Thoracic aorta (tissue), 2 donors: ENCODE results near the gene AIF1. TPM values are rescaled to one million over a fixed set of nuclear protein-coding genes. Genes with fewer than 3 reads are reported as not detected.
A peak's percentile ranks its signal among the peaks of the same experiment; 100 is the strongest.

ENCODE experiments used
- ATAC-seq: fragments of 150-250 bp; one replicate; pipeline ENCODE4 v1.8.0; 2017; ENCODE audit warnings: low read depth; ENCODE audit not compliant: insufficient number of reproducible peaks, low FRiP score
- DNase-seq: peaks from one replicate; pipeline ENCODE4 v3.0.0-alpha.2; 2020; ENCODE audit warnings: low spot score
- H3K27ac ChIP-seq, 2 donors: fragments of 200-600 bp; sonication (generic); 1 replicate in 1 of 2; 2 replicates in 1 of 2; pipeline ENCODE4 v1.5.1; 2016; ENCODE audit warnings: mild to moderate bottlenecking in 2 of 2, moderate library complexity in 2 of 2
- H3K27me3 ChIP-seq: fragments of 200-600 bp; sonication (generic); replicated peaks from 2 replicates; pipeline ENCODE4 v1.6.0; 2016; ENCODE audit warnings: mild to moderate bottlenecking; ENCODE audit not compliant: insufficient read depth
- H3K36me3 ChIP-seq: fragments of 200-600 bp; sonication (generic); one replicate; pipeline ENCODE4 v1.5.1; 2016
- H3K4me1 ChIP-seq, 2 donors: fragments of 200-600 bp; sonication (generic); 1 replicate in 1 of 2; 2 replicates in 1 of 2; pipeline versions ENCODE4 v1.5.1 to v1.6.0; 2016; ENCODE audit warnings: low read depth in 2 of 2, mild to moderate bottlenecking in 1 of 2; ENCODE audit not compliant: control insufficient read depth in 1 of 2
- H3K4me3 ChIP-seq: fragments of 200-600 bp; sonication (generic); 2 replicates; pipeline ENCODE4 v1.5.1; 2016; ENCODE audit warnings: mild to moderate bottlenecking
- H3K9me3 ChIP-seq: fragments of 200-600 bp; sonication (generic); 2 replicates; pipeline ENCODE4 v1.5.1; 2016
- total RNA-seq, 2 donors: library from RNA; depleted of rRNA; stranded (reverse); fragments of >200 nt; gene quantifications; one replicate each; pipeline versions ENCODE4 v1.1.0 to v1.2.3, GENCODE V29; 2016
- TF ChIP-seq, protein P1 (sequence below): fragments of 200-600 bp; sonication (generic); IDR thresholded peaks from one replicate; pipeline ENCODE4 v1.5.1; 2019; ENCODE audit warnings: antibody characterized with exemption

The AIF1 gene
- total RNA-seq, 2 donors from 2014 or later, result 21.5 to 39.6 TPM

DNA sequence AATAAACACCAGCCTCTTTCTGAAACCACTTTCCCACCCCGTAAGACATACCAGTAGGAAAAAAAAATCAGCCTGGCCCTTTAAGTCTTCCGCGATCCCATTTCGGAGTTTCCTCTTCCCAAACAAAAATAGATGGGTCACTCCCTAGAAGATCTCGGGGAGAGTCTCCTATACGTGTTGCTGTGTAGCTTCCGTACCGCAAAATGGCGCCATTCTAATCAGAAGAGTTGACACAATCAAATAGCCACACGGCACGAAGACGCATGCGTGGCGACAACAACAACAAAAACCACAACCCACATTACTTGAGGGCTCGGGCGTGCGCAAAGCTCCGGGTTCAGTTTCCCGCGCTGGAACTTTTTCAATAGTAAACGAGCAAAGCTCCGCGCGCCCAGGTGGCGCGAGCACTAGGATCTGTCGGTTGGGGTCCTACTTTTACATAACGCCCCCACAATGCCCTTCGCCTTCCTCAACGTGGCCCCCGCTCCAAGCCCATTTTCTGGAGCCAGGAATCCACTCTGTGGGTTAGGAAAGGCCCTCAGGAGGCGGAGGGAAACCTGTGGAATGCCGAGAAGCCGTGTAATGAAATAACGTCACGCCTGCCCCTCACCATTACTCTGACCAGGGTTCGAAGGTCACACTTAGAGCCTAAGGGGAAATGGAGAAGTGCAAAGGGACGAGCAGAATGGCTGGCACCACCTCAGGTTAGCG is 49.9 kb downstream of the AIF1 start, which contains the start of gene GPANK1:
Gene GPANK1, minus strand, starts transcription at position 208 of the 711 bp plus-strand sequence. CDS start 519 bp downstream, outside the sequence.
- Histone ChIP-seq H3K9me3 (no peaks in the 10 kb centered on the region), H3K4me1 (peaks cover 19 to 57% of the 10 kb centered on the region in 2 donors), H3K36me3 (peaks cover 28% of the 10 kb centered on the region), H3K27me3 (no peaks in the 10 kb centered on the region), H3K27ac (peak within 1 kb of the TSS; percentile 95 to 97), H3K4me3 (peak within 1 kb of the TSS; percentile 98)
- TF ChIP-seq, protein P1, sequence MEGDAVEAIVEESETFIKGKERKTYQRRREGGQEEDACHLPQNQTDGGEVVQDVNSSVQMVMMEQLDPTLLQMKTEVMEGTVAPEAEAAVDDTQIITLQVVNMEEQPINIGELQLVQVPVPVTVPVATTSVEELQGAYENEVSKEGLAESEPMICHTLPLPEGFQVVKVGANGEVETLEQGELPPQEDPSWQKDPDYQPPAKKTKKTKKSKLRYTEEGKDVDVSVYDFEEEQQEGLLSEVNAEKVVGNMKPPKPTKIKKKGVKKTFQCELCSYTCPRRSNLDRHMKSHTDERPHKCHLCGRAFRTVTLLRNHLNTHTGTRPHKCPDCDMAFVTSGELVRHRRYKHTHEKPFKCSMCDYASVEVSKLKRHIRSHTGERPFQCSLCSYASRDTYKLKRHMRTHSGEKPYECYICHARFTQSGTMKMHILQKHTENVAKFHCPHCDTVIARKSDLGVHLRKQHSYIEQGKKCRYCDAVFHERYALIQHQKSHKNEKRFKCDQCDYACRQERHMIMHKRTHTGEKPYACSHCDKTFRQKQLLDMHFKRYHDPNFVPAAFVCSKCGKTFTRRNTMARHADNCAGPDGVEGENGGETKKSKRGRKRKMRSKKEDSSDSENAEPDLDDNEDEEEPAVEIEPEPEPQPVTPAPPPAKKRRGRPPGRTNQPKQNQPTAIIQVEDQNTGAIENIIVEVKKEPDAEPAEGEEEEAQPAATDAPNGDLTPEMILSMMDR, result no peak
- DNase-seq (peak; percentile 86), ATAC-seq (peak; percentile 42)

DNA sequence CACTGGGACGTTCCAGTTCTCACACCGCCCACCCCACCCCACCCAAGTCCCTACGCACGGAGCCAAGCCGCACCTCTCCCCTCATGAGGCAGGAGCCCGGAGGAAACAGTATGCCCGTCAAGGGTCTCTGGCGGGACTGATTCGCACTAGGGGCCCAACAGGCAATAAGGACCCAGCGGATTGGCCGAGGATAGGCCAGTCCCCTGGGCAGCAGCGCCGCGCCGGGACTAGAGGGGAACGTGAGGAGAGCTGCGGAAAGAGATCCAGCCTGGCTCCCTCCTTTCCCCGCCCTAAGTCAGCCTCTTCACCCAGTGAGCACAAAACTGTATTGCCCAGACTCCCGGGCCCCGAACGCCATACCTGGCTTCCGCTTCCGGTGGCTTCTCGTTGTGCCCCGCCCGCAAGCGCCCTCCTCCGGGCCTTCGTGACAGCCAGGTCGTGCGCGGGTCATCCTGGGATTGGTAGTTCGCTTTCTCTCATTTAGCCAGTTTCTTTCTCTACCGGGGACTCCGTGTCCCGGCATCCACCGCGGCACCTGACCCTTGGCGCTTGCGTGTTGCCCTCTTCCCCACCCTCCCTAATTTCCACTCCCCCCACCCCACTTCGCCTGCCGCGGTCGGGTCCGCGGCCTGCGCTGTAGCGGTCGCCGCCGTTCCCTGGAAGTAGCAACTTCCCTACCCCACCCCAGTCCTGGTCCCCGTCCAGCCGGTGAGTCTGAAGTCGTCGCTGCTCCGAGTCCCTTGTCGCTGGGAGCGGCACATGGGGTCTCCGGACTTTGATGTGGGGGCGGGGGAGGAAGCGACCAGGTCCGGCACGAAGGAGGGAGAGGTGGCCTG is 50.7 kb downstream of the AIF1 start, which contains the start of gene CSNK2B:
Gene CSNK2B, plus strand, starts transcription at position 580 of the 836 bp plus-strand sequence. CDS start 752 bp downstream, outside the sequence.
- H3K36me3 ChIP-seq, result peaks cover 36% of the 10 kb centered on the region
- H3K4me1 ChIP-seq, result peaks cover 19 to 56% of the 10 kb centered on the region in 2 donors
- TF ChIP-seq, protein P1, result no peak
- no peaks in the 10 kb centered on the region for H3K9me3 ChIP-seq
- peak within 1 kb of the TSS; percentile 95 to 97 for H3K27ac ChIP-seq
- no peaks in the 10 kb centered on the region for H3K27me3 ChIP-seq
- ATAC-seq, result peak; percentile 84
- peak; percentile 96 for DNase-seq
- H3K4me3 ChIP-seq, result peak within 1 kb of the TSS; percentile 98

DNA sequence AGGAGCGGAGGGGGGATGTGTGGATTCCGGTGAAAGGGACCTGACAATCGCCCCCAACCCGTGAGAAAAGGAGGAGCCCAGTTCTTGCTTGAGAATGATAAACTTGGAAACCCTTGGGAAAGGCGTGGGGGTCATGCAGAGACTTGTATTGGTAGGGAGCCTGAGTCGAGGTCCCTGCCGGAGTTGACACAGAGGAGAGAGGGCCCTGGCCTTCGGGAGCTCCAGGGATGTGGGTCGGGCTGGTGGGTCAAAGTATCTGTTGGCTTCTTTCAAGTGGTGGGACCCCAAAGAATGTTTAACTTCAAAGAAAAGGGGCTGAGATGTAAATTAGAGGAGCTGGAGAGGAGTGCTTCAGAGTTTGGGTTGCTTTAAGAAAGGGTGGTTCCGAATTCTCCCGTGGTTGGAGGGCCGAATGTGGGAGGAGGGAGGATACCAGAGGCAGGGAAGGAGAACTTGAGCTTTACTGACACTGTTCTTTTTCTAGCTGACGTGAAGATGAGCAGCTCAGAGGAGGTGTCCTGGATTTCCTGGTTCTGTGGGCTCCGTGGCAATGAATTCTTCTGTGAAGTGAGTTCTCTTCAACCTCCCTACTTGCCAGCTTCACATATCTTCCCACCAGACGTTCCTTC is 51.4 kb downstream of the AIF1 start:
- peaks cover 43% of the 10 kb centered on the region for H3K36me3 ChIP-seq
- H3K27me3 ChIP-seq, result no peaks in the 10 kb centered on the region
- H3K9me3 ChIP-seq, result no peaks in the 10 kb centered on the region
- ATAC-seq (no peak), DNase-seq (no peak)
- TF ChIP-seq, protein P1, result no peak
- peak overlapping the region; percentile 98 for H3K4me3 ChIP-seq
- peak overlapping the region; percentile 95 to 97 for H3K27ac ChIP-seq
- peaks cover 16 to 49% of the 10 kb centered on the region in 2 donors for H3K4me1 ChIP-seq

Other genes starting within 250 kb of the AIF1 start
- gene MICA, start 211.6 kb upstream of the AIF1 start, total RNA-seq, result 10 to 100 TPM; 15.0 to 16.4 TPM
- 1 to 10 TPM; 4.1 to 6.6 TPM for gene MICB, start 117.1 kb upstream of the AIF1 start, total RNA-seq
- not detected for gene MCCD1, start 86.3 kb upstream of the AIF1 start, total RNA-seq
- 100 to 1,000 TPM; 198 to 217 TPM for gene DDX39B, start 73.2 kb upstream of the AIF1 start, total RNA-seq
- under 1 TPM; 0.78 to 0.95 TPM for gene ATP6V1G2, start 68.6 kb upstream of the AIF1 start, total RNA-seq
- gene NFKBIL1, start 67.6 kb upstream of the AIF1 start, total RNA-seq, result 10 to 100 TPM; 23.8 to 24.2 TPM
- gene LTA, start 42.9 kb upstream of the AIF1 start, total RNA-seq, result not detected
- 1 to 10 TPM in 1 of 2 donors, under 1 TPM in 1; 0.71 to 3.2 TPM for gene TNF, start 39.7 kb upstream of the AIF1 start, total RNA-seq
- not detected for gene LTB, start 32.8 kb upstream of the AIF1 start, total RNA-seq
- 10 to 100 TPM in 1 of 2 donors, 1 to 10 TPM in 1; 4.9 to 37.9 TPM for gene LST1, start 29.0 kb upstream of the AIF1 start, total RNA-seq
- gene NCR3, start 22.2 kb upstream of the AIF1 start, total RNA-seq, result not detected
- gene PRRC2A, start 5.5 kb downstream of the AIF1 start, total RNA-seq, result 100 to 1,000 TPM in 1 of 2 donors, 10 to 100 TPM in 1; 94.2 to 130 TPM
- 100 to 1,000 TPM; 154 to 182 TPM for gene BAG6, start 37.4 kb downstream of the AIF1 start, total RNA-seq
- 1 to 10 TPM in 1 of 2 donors, not detected in 1; 2.2 TPM for gene APOM, start 40.7 kb downstream of the AIF1 start, total RNA-seq
- 10 to 100 TPM; 23.7 to 40.1 TPM for gene C6orf47, start 45.5 kb downstream of the AIF1 start, total RNA-seq
- gene GPANK1, start 49.8 kb downstream of the AIF1 start, total RNA-seq, result 10 to 100 TPM; 15.0 to 19.2 TPM
- gene CSNK2B, start 50.8 kb downstream of the AIF1 start, total RNA-seq, result 100 to 1,000 TPM; 175 to 202 TPM
- 10 to 100 TPM in 1 of 2 donors, 1 to 10 TPM in 1; 9.6 to 24.3 TPM for gene LY6G5B, start 54.7 kb downstream of the AIF1 start, total RNA-seq
- gene LY6G5C, start 65.8 kb downstream of the AIF1 start, total RNA-seq, result not detected
- 10 to 100 TPM; 49.3 to 52.8 TPM for gene ABHD16A, start 88.1 kb downstream of the AIF1 start, total RNA-seq
- not detected for gene LY6G6F, start 91.6 kb downstream of the AIF1 start, total RNA-seq
- not detected for gene LY6G6D, start 100.1 kb downstream of the AIF1 start, total RNA-seq
- not detected for gene LY6G6C, start 106.5 kb downstream of the AIF1 start, total RNA-seq
- gene MPIG6B, start 108.1 kb downstream of the AIF1 start, total RNA-seq, result not detected
- gene DDAH2, start 114.1 kb downstream of the AIF1 start, total RNA-seq, result 100 to 1,000 TPM; 136 TPM
- 100 to 1,000 TPM; 222 to 251 TPM for gene CLIC1, start 121.3 kb downstream of the AIF1 start, total RNA-seq
- gene MSH5, start 124.8 kb downstream of the AIF1 start, total RNA-seq, result 10 to 100 TPM in 1 of 2 donors, 1 to 10 TPM in 1; 5.7 to 10.5 TPM
- gene SAPCD1, start 147.4 kb downstream of the AIF1 start, total RNA-seq, result 10 to 100 TPM in 1 of 2 donors, not detected in 1; 13.3 TPM
- gene VWA7, start 162.1 kb downstream of the AIF1 start, total RNA-seq, result under 1 TPM; 0.68 to 0.78 TPM
- 10 to 100 TPM; 24.8 to 46.8 TPM for gene VARS1, start 180.5 kb downstream of the AIF1 start, total RNA-seq
- 10 to 100 TPM; 21.2 to 40.1 TPM for gene LSM2, start 191.7 kb downstream of the AIF1 start, total RNA-seq
- gene HSPA1L, start 200.0 kb downstream of the AIF1 start, total RNA-seq, result 1 to 10 TPM; 1.1 to 1.2 TPM
- gene HSPA1A, start 200.3 kb downstream of the AIF1 start, total RNA-seq, result 100 to 1,000 TPM; 240 to 354 TPM
- 100 to 1,000 TPM; 178 to 262 TPM for gene HSPA1B, start 212.5 kb downstream of the AIF1 start, total RNA-seq
- 10 to 100 TPM; 26.0 to 35.2 TPM for gene NEU1, start 247.6 kb downstream of the AIF1 start, total RNA-seq